BE2C (cell line): ENCODE measurements around the gene ATXN7L1.

Experiments
- DNase-seq: peaks from one replicate; pipeline ENCODE4 v3.0.0-alpha.2; 2020
- H3K27me3 ChIP-seq: fragments of 250-450 bp; sonication (Bioruptor Pico); 2 replicates; pipeline ENCODE4 v1.5.1; 2020; ENCODE audit warnings: mild to moderate bottlenecking
- H3K36me3 ChIP-seq: fragments of 250-450 bp; sonication (Bioruptor Pico); 2 replicates; pipeline ENCODE4 v1.5.1; 2020; ENCODE audit warnings: mild to moderate bottlenecking
- H3K4me1 ChIP-seq: fragments of 250-450 bp; sonication (Bioruptor Pico); 2 replicates; pipeline ENCODE4 v1.5.1; 2020
- H3K4me3 ChIP-seq: 2 replicates; pipeline ENCODE4 v1.5.1; 2011; ENCODE audit warnings: low read depth, low read length
- H3K9me3 ChIP-seq: fragments of 250-450 bp; sonication (Bioruptor Pico); 2 replicates; pipeline ENCODE4 v1.5.1; 2020
- TF ChIP-seq, protein P1 (sequence below): IDR thresholded peaks from 2 replicates; pipeline ENCODE4 v1.5.1; 2012; ENCODE audit warnings: mild to moderate bottlenecking, low read depth, low read length

The ATXN7L1 gene

DNA sequence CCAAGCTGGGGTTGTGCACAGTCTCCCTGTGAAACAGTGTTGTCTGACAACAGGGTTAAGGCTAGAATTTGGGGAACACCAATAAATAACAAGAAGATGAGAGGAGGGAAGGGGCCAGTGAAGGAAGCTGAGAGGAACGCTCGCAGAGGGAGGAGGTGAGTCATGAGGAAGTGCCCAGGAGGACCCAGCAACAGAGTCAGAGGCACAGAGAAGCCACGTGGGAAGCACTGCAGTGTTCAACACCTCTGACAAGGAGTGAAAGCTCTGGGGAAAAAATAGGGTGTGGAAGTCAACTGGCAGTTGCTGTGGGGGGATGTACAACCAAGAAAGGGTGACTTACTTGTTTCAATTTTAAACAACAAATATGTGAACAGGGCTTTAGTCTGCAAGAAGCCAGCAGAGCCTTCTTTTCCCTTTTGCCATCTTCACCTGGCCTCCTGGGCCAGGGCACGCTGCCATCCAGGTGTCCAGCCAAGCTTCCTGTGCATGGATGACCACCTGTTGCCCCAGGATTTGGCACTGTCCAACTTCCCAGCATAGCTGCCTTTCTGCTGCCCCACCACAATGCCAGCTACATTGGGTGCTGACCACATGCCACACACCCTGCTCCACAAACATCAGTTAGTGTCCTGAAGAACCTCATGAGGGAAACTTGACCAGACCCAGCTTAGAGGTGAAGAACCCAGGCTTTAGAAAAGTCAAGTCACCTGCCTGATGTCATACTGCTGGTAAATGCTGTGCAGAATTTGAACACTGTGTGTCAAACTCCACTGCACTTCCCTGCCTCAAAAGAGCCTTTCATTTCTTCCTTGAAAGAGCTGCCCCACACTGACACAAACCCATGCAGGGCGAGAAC lies 69.6 kb downstream of the ATXN7L1 start:
- TF ChIP-seq, protein P1, sequence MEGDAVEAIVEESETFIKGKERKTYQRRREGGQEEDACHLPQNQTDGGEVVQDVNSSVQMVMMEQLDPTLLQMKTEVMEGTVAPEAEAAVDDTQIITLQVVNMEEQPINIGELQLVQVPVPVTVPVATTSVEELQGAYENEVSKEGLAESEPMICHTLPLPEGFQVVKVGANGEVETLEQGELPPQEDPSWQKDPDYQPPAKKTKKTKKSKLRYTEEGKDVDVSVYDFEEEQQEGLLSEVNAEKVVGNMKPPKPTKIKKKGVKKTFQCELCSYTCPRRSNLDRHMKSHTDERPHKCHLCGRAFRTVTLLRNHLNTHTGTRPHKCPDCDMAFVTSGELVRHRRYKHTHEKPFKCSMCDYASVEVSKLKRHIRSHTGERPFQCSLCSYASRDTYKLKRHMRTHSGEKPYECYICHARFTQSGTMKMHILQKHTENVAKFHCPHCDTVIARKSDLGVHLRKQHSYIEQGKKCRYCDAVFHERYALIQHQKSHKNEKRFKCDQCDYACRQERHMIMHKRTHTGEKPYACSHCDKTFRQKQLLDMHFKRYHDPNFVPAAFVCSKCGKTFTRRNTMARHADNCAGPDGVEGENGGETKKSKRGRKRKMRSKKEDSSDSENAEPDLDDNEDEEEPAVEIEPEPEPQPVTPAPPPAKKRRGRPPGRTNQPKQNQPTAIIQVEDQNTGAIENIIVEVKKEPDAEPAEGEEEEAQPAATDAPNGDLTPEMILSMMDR: no peak
- Histone ChIP-seq H3K36me3 (no peaks in the 10 kb centered on the region), H3K27me3 (no peaks in the 10 kb centered on the region), H3K4me1 (no peaks in the 10 kb centered on the region), H3K4me3 (no peak overlapping the region), H3K9me3 (no peaks in the 10 kb centered on the region)
- DNase-seq: no peak

DNA sequence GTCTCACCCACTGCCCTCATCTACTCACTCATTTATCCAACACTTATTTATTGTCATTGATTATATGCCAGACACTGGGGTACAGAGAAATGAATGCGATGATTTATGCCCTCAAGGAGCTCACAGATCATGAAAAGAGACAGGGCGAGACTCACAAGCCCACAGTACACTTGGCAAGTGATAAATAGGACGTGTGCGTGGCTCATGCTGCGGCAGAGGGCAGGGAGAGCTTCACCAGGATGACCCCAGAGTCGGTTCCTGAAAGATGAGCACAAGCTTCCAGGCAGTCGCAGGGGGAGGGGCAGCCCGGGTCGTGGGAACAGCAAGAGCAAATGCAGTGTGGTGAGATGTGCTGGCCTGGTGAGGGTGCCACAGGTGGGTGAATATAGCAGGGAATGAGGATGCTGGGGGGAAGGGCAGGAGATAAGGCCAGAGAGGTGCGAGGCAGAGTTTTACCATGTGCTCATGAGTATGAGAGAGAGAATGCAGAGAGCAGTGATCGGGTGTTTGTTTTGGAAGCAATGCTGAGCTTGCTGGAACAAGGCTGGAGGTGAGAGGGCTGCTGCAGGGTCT lies 70.9 kb downstream of the ATXN7L1 start:
- TF ChIP-seq, protein P1: no peak

DNA sequence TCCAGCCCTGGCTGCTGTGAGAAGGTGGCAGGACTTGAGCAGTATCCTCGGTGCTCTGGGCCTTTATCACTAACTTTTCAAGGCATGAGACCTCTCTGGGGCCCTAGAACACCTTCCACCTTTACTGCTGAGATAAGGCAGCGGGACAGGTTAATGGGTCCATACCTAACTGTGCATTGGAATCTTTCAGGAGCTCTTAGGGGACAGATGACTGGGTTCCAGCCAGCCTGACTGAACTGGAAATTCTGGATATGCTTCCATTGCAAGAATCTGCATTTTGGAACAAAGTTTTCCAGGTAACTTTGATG lies 73.0 kb downstream of the ATXN7L1 start:
- no peak for DNase-seq
- TF ChIP-seq, protein P1: no peak

More for the DNA sequence above, 70.9 kb downstream of the ATXN7L1 start:
- no peaks in the 10 kb centered on the region for H3K9me3 ChIP-seq
- H3K4me3 ChIP-seq: no peak overlapping the region
- no peak for DNase-seq
- no peaks in the 10 kb centered on the region for H3K27me3 ChIP-seq
- H3K36me3 ChIP-seq: no peaks in the 10 kb centered on the region
- no peaks in the 10 kb centered on the region for H3K4me1 ChIP-seq

DNA sequence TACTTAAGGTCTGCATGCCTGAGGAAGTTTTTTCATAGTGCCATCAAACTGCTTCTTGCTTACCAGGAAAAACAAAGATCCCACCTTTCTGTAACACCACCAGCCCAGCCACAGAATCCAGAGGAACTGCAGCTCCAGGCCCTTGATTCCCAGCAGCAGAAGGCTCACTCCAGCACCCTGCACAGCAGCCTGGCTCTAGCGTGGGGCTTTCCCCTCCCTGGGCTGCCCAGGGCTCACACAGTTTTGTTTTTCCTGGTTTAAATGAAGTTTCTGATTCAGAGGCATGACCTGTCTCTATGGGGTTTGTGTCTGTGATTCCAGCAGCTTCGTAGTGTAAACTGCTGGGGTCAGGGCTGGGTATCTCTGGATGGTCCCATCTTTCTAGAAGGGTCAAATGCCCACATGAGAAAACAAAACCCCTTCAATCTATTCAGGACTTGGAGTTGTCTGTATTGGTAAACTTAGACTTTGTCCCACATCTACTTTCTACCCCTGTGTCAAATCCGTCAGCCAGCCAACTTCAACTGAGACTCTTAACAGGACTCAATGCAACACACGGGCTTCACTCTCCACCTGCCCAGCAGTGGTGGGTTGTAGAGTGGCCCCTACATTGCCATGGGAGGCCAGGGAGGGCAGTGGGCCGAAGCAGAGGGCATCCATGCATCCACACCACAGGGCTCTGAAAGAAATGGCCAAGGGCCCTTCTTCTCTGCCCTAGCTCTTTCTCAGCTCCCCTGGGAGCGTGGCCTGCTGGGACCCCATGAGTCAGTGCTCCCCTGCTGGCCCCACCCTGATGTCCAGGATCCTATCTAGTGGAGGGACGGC lies 73.6 kb downstream of the ATXN7L1 start:
- Histone ChIP-seq H3K27me3 (no peaks in the 10 kb centered on the region), H3K4me1 (no peaks in the 10 kb centered on the region), H3K9me3 (no peaks in the 10 kb centered on the region), H3K36me3 (no peaks in the 10 kb centered on the region), H3K4me3 (no peak overlapping the region)
- TF ChIP-seq, protein P1: no peak
- DNase-seq: no peak

More for the DNA sequence above, 73.0 kb downstream of the ATXN7L1 start:
- H3K9me3 ChIP-seq: no peaks in the 10 kb centered on the region
- no peak overlapping the region for H3K4me3 ChIP-seq
- no peaks in the 10 kb centered on the region for H3K4me1 ChIP-seq
- no peaks in the 10 kb centered on the region for H3K36me3 ChIP-seq
- no peaks in the 10 kb centered on the region for H3K27me3 ChIP-seq

DNA sequence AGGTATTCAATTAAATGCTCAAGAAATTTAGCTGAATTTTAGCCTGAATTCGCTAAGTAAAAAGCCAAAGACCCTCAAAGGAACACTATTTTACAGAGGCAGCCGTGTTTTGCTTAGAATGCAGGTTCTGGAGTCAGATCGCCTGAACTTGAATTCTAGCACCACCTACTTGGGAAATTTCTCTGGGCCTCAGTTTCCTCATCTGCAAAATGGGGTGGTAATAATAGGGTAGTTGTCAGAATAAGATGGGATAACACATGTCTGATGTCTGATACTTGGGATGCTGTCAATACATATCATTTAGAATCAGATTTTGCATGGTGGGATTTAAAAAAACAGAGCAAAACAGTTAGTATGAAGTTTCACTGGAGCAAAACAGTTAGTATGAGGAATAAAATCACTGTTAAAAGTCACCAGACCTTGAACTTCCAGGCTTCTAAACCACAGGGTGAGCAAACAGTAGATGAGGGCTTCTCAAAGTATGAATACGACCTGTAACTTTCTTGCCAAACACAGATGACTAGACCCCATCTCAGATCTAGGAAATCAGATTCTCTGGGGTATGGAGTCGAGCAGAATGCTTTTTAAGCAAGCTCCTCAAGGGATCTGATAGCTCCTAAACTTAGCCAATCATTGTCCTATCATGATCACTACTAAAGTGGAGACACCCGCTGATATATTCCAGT lies 75.4 kb downstream of the ATXN7L1 start:
- TF ChIP-seq, protein P1: no peak
- DNase-seq: no peak
- Histone ChIP-seq H3K36me3 (no peaks in the 10 kb centered on the region), H3K4me1 (peaks cover 4% of the 10 kb centered on the region; the same call in 1 of the 2 replicates), H3K4me3 (no peak overlapping the region), H3K27me3 (no peaks in the 10 kb centered on the region), H3K9me3 (no peaks in the 10 kb centered on the region)
